PFSK-1 (cell line): ENCODE results near the gene NCOA3.

ENCODE experiments used
- FOXP2 ChIP-seq: optimal IDR thresholded peaks from 2 replicates; pipeline ENCODE3; 2011; ENCODE audit warnings: borderline replicate concordance, control low read depth, inconsistent platforms; ENCODE audit not compliant: insufficient read depth; ENCODE audit errors: extremely low read length, extremely low read depth
- POLR2AphosphoS5 ChIP-seq: IDR thresholded peaks from 2 replicates; pipeline ENCODE4 v1.6.1; 2012; ENCODE audit warnings: low read depth, mild to moderate bottlenecking, control low read depth, low read length, moderate library complexity
- SIN3A ChIP-seq: IDR thresholded peaks from 2 replicates; pipeline ENCODE4 v1.6.1; 2012; ENCODE audit warnings: mild to moderate bottlenecking, low read length, moderate library complexity, borderline replicate concordance; ENCODE audit not compliant: insufficient read depth
- TAF1 ChIP-seq: IDR thresholded peaks from 2 replicates; pipeline ENCODE4 v1.6.1; 2012; ENCODE audit warnings: low read length, control low read depth, borderline replicate concordance; ENCODE audit not compliant: insufficient read depth
- TF ChIP-seq, protein P1 (sequence below), 2 experiments: IDR thresholded peaks; 2 replicates each; pipeline versions ENCODE4 v1.6.1 to v1.8.0; 2011 to 2012; ENCODE audit warnings: low read depth in 2 of 2, low read length in 2 of 2, control low read depth in 1 of 2, inconsistent platforms in 1 of 2, mild to moderate bottlenecking in 1 of 2, moderate library complexity in 1 of 2; ENCODE audit not compliant: insufficient read depth in 1 of 2

DNA sequence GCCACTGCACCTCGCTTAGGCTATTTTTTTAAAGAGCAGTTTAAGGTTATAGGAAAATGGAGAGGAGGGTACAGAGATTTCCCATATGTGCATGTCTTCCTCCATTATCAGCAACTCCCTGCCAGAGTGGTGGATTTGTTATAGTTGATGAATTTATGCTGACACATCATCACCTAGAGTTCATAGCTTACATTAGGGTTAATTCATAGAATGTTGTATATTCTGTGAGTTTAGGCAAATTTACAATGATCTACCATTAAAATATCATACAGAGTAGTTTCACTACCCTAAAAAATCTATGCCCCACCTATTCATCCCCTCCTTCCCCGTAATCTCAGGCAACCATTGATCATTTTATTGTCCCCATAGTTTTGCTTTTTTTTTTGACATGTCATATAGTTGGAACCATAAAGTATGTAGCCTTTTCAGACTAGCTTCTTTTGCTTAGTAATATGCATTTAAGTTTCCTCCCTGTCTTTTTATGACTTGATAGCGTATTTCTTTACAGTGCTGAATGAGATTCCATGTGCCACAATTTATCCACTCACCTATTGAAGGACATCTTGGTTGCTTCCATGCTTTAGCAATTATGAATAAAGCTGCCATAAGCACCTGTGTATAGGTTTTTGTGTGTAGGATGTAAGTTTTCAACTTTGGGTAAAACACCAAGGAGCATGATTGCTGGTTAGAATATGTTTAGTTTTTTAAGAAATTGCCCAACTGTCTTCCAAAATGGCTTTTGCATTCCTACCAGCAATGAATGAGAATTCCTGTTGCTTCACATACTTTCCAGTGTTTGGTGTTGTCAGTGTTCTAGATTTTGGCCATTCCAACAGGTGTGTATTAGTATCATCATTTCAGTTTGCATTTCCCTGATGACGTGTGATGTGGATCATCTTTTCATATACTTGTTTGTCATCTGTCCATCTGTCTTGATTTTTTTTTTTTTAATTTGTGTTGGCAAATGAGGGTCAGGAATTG lies 60.2 kb downstream of the NCOA3 start:
- TF ChIP-seq POLR2AphosphoS5 (no peak), SIN3A (no peak), TAF1 (no peak), FOXP2 (no peak)
- TF ChIP-seq, protein P1, sequence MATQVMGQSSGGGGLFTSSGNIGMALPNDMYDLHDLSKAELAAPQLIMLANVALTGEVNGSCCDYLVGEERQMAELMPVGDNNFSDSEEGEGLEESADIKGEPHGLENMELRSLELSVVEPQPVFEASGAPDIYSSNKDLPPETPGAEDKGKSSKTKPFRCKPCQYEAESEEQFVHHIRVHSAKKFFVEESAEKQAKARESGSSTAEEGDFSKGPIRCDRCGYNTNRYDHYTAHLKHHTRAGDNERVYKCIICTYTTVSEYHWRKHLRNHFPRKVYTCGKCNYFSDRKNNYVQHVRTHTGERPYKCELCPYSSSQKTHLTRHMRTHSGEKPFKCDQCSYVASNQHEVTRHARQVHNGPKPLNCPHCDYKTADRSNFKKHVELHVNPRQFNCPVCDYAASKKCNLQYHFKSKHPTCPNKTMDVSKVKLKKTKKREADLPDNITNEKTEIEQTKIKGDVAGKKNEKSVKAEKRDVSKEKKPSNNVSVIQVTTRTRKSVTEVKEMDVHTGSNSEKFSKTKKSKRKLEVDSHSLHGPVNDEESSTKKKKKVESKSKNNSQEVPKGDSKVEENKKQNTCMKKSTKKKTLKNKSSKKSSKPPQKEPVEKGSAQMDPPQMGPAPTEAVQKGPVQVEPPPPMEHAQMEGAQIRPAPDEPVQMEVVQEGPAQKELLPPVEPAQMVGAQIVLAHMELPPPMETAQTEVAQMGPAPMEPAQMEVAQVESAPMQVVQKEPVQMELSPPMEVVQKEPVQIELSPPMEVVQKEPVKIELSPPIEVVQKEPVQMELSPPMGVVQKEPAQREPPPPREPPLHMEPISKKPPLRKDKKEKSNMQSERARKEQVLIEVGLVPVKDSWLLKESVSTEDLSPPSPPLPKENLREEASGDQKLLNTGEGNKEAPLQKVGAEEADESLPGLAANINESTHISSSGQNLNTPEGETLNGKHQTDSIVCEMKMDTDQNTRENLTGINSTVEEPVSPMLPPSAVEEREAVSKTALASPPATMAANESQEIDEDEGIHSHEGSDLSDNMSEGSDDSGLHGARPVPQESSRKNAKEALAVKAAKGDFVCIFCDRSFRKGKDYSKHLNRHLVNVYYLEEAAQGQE (IDR thresholded peaks at IDR 0.05; ENCODE audit: insufficient read depth in 1 of 2, low read depth in 2 of 2, low read length in 2 of 2): no peak
